T-cell (primary cell): ENCODE results near the gene DFFB. TPM values are rescaled to one million over a fixed set of nuclear protein-coding genes. Genes with fewer than 3 reads are reported as not detected.
A peak's percentile ranks its signal among the peaks of the same experiment; 100 is the strongest.

ENCODE experiments used
- ATAC-seq, 4 experiments: fragments of 200-7000 bp in 3 of 4; fragments of 150-1000 bp in 1 of 4; cut with Tn5 transposase; replicated peaks in 1 of 4; 1 replicate in 3 of 4; 2 replicates in 1 of 4; pipeline ENCODE4 v1.10.0; 2021; ENCODE audit warnings: moderate library complexity in 3 of 4, mild to moderate bottlenecking in 2 of 4, moderate number of reproducible peaks in 1 of 4
- CTCF ChIA-PET, 2 donors: fragments of 300-600 bp; sonication (Branson Sonifier 250); formaldehyde crosslinking; loops; one replicate each; lab custom pipeline; 2022; ENCODE audit warnings: antibody characterized with exemption in 2 of 2; lab: Charles Lee
- POLR2A ChIA-PET, 2 donors: fragments of 300-600 bp; sonication (Branson Sonifier 250); formaldehyde crosslinking; loops; one replicate each; lab custom pipeline; 2022; ENCODE audit warnings: antibody characterized with exemption in 2 of 2; lab: Charles Lee
- DNase-seq, 35 experiments: peaks; one replicate each; pipeline versions ENCODE4 v3.0.0 to v3.0.0-alpha.2; 2013 to 2023
- H3K27ac ChIP-seq: one replicate; pipeline ENCODE4 v1.5.1; 2013; ENCODE audit warnings: low read length
- H3K27me3 ChIP-seq, 2 experiments: replicated peaks in 1 of 2; 1 replicate in 1 of 2; 2 replicates in 1 of 2; pipeline versions ENCODE4 v1.6.1 to v1.7.0; 2013; ENCODE audit warnings: low read length in 1 of 2, mixed read lengths in 1 of 2; ENCODE audit not compliant: control insufficient read depth in 2 of 2, insufficient read depth in 2 of 2; ENCODE audit errors: extremely low read depth in 1 of 2
- H3K36me3 ChIP-seq, 2 donors: 1 replicate in 1 of 2; 2 replicates in 1 of 2; pipeline versions ENCODE4 v1.6.1 to v1.7.0; 2013; ENCODE audit warnings: low read length in 1 of 2; ENCODE audit not compliant: control insufficient read depth in 2 of 2, insufficient read depth in 1 of 2; ENCODE audit errors: extremely low read depth in 1 of 2
- H3K4me1 ChIP-seq, 2 experiments: 1 replicate in 1 of 2; 2 replicates in 1 of 2; pipeline versions ENCODE4 v1.6.1 to v1.7.0; 2013; ENCODE audit warnings: low read length in 2 of 2, mixed read lengths in 1 of 2; ENCODE audit not compliant: insufficient read depth in 2 of 2, control insufficient read depth in 1 of 2; ENCODE audit errors: extremely low read depth in 1 of 2
- H3K4me3 ChIP-seq, 2 donors: 1 replicate in 1 of 2; 2 replicates in 1 of 2; pipeline versions ENCODE4 v1.5.1 to v1.7.0; 2013; ENCODE audit warnings: mild to moderate bottlenecking in 2 of 2, low read length in 1 of 2, moderate library complexity in 1 of 2; ENCODE audit not compliant: control insufficient read depth in 1 of 2; ENCODE audit errors: extremely low read depth in 1 of 2
- H3K9me3 ChIP-seq: 2 replicates; pipeline ENCODE4 v1.7.0; 2013
- H3K27ac Mint-ChIP-seq, 2 donors: one replicate each; pipeline ENCODE4 v1.8.0; 2020 to 2021; ENCODE audit warnings: mild to moderate bottlenecking in 2 of 2, mixed read lengths in 2 of 2
- H3K27me3 Mint-ChIP-seq, 2 donors: one replicate each; pipeline ENCODE4 v1.8.0; 2021 to 2022; ENCODE audit warnings: mixed read lengths in 2 of 2
- H3K36me3 Mint-ChIP-seq: one replicate; pipeline ENCODE4 v1.8.0; 2021; ENCODE audit warnings: mixed read lengths
- H3K4me1 Mint-ChIP-seq, 3 donors: one replicate each; pipeline ENCODE4 v1.8.0; 2020 to 2022; ENCODE audit warnings: mixed read lengths in 3 of 3, mild to moderate bottlenecking in 1 of 3
- H3K4me3 Mint-ChIP-seq, 3 donors: one replicate each; pipeline ENCODE4 v1.8.0; 2020 to 2022; ENCODE audit warnings: mild to moderate bottlenecking in 3 of 3, mixed read lengths in 3 of 3, moderate library complexity in 3 of 3
- H3K9me3 Mint-ChIP-seq, 3 donors: one replicate each; pipeline ENCODE4 v1.8.0; 2020 to 2022; ENCODE audit warnings: mixed read lengths in 3 of 3
- WGBS: methylation state at CpG from one replicate; pipeline ENCODE4 v1.1.5; 2013; ENCODE audit warnings: missing lambda C conversion rate; ENCODE audit not compliant: insufficient coverage; 5-methylcytosine and 5-hydroxymethylcytosine counted together
- total RNA-seq, 35 experiments: library from RNA in 6 of 35; stranded (reverse) in 6 of 35; fragments of 120-200 nt in 1 of 35; gene quantifications; one replicate each; pipeline versions ENCODE4 v1.2.1 to v1.2.4 and lab custom pipeline; 2013 to 2026

The DFFB gene
- total RNA-seq, 5 donors from 2014 or later (not counting 1 experiment from before 2014, with no cell fraction given): 14.9 to 24.1 (median 18.5) TPM

GRCh38 chr1:3910857-3911845 is 53.9 kb downstream of the DFFB start:
- H3K27ac Mint-ChIP-seq: no peak overlapping the region
- POLR2A ChIA-PET: no interaction called here
- H3K4me1 ChIP-seq: peaks cover 0 to 13% of the 10 kb centered on the region in 2 experiments
- H3K36me3 Mint-ChIP-seq: no peaks in the 10 kb centered on the region
- peaks cover 0 to 3% of the 10 kb centered on the region in 2 donors for H3K27me3 Mint-ChIP-seq
- H3K36me3 ChIP-seq: no peaks in the 10 kb centered on the region
- ATAC-seq (peak; percentile 77 to 92 (median 85)), DNase-seq (peak; percentile 38 to 84 (median 70))
- CTCF ChIA-PET: interaction anchor here in 1 of 2 donors (0.7 kb wide), 1 partner anchor 17 kb away, joined by 3 read pairs; no protein-coding TSS in a partner anchor
- H3K27ac ChIP-seq: no peak overlapping the region
- peak overlapping the region in 2 of 3 donors; percentile 28 to 32 for H3K4me3 Mint-ChIP-seq
- no peak overlapping the region for H3K4me3 ChIP-seq
- peaks cover 0 to 59% of the 10 kb centered on the region in 2 experiments for H3K27me3 ChIP-seq
- peaks cover 0 to 10% (median 7%) of the 10 kb centered on the region in 3 donors for H3K4me1 Mint-ChIP-seq
- no peaks in the 10 kb centered on the region for H3K9me3 ChIP-seq
- 18% methylated on average over 32 of the region's 35 CpGs for WGBS
- H3K9me3 Mint-ChIP-seq: no peaks in the 10 kb centered on the region

GRCh38 chr1:3911981-3912808 is 54.9 kb downstream of the DFFB start:
- Mint-ChIP-seq H3K27me3 (peaks cover 0 to 7% of the 10 kb centered on the region in 2 donors), H3K27ac (no peak overlapping the region), H3K9me3 (no peaks in the 10 kb centered on the region), H3K4me1 (peaks cover 0 to 8% (median 6%) of the 10 kb centered on the region in 3 donors), H3K36me3 (no peaks in the 10 kb centered on the region), H3K4me3 (no peak overlapping the region)
- H3K27ac ChIP-seq: no peak overlapping the region
- 90% methylated on average over 37 of the region's 38 CpGs for WGBS
- peaks cover 2 to 59% of the 10 kb centered on the region in 2 experiments for H3K27me3 ChIP-seq
- H3K9me3 ChIP-seq: no peaks in the 10 kb centered on the region
- DNase-seq (peak in 1 of 35 experiments; percentile 12), ATAC-seq (no peak)
- no peaks in the 10 kb centered on the region for H3K36me3 ChIP-seq
- ChIA-PET POLR2A (no interaction called here), CTCF (no interaction called here)
- H3K4me3 ChIP-seq: no peak overlapping the region
- H3K4me1 ChIP-seq: peaks cover 0 to 11% of the 10 kb centered on the region in 2 experiments

GRCh38 chr1:3912809-3913685 is 55.8 kb downstream of the DFFB start:
- no peaks in the 10 kb centered on the region for H3K9me3 ChIP-seq
- Mint-ChIP-seq H3K4me1 (peaks cover 0 to 7% (median 5%) of the 10 kb centered on the region in 3 donors), H3K9me3 (no peaks in the 10 kb centered on the region), H3K27me3 (peaks cover 0 to 7% of the 10 kb centered on the region in 2 donors), H3K27ac (no peak overlapping the region), H3K4me3 (no peak overlapping the region), H3K36me3 (no peaks in the 10 kb centered on the region)
- H3K4me3 ChIP-seq: no peak overlapping the region
- no peak for ATAC-seq
- ChIA-PET CTCF (interaction anchor here in 1 of 2 donors (0.7 kb wide), 1 partner anchor 135 kb away, joined by 7 read pairs; no protein-coding TSS in a partner anchor), POLR2A (interaction anchor here in 1 of 2 donors (0.7 kb wide), 1 partner anchor 565 kb away, joined by 4 read pairs; no protein-coding TSS in a partner anchor)
- WGBS: 93% methylated on average over 13 of the region's 23 CpGs
- peaks cover 0 to 8% of the 10 kb centered on the region in 2 experiments for H3K4me1 ChIP-seq
- H3K36me3 ChIP-seq: no peaks in the 10 kb centered on the region
- no peak for DNase-seq
- no peak overlapping the region for H3K27ac ChIP-seq
- H3K27me3 ChIP-seq: peaks cover 2 to 55% of the 10 kb centered on the region in 2 experiments

- no peak overlapping the region for H3K4me3 Mint-ChIP-seq
- H3K9me3 Mint-ChIP-seq: no peaks in the 10 kb centered on the region
- peaks cover 0 to 8% of the 10 kb centered on the region in 2 experiments for H3K4me1 ChIP-seq
- DNase-seq (no peak), ATAC-seq (no peak)
- H3K27ac ChIP-seq: no peak overlapping the region
- H3K4me3 ChIP-seq: no peak overlapping the region
- no peak overlapping the region for H3K27ac Mint-ChIP-seq
- peaks cover 0 to 7% (median 5%) of the 10 kb centered on the region in 3 donors for H3K4me1 Mint-ChIP-seq
- H3K36me3 ChIP-seq: no peaks in the 10 kb centered on the region
- peaks cover 2 to 54% of the 10 kb centered on the region in 2 experiments for H3K27me3 ChIP-seq
- H3K27me3 Mint-ChIP-seq: peaks cover 0 to 7% of the 10 kb centered on the region in 2 donors
- ChIA-PET CTCF (no interaction called here), POLR2A (no interaction called here)
- no peaks in the 10 kb centered on the region for H3K9me3 ChIP-seq
- 89% methylated on average over 17 of the region's 21 CpGs for WGBS
- H3K36me3 Mint-ChIP-seq: no peaks in the 10 kb centered on the region
These were observed 57.1 kb downstream of the DFFB start for GRCh38 chr1:3914331-3914851.

GRCh38 chr1:3914911-3915310 is 57.6 kb downstream of the DFFB start:
- Histone ChIP-seq H3K27me3 (peaks cover 2 to 55% of the 10 kb centered on the region in 2 experiments), H3K4me3 (no peak overlapping the region), H3K9me3 (no peaks in the 10 kb centered on the region), H3K36me3 (no peaks in the 10 kb centered on the region), H3K27ac (no peak overlapping the region), H3K4me1 (peaks cover 0 to 8% of the 10 kb centered on the region in 2 experiments)
- Mint-ChIP-seq H3K4me3 (no peak overlapping the region), H3K36me3 (no peaks in the 10 kb centered on the region), H3K27me3 (peaks cover 0 to 6% of the 10 kb centered on the region in 2 donors), H3K27ac (no peak overlapping the region), H3K9me3 (no peaks in the 10 kb centered on the region), H3K4me1 (peaks cover 0 to 7% (median 5%) of the 10 kb centered on the region in 3 donors)
- no peak for DNase-seq
- CTCF ChIA-PET: no interaction called here
- 91% methylated on average over 14 of the region's 14 CpGs for WGBS
- ATAC-seq: no peak
- POLR2A ChIA-PET: no interaction called here
